ENCODE measurements around the gene KCNH1. TPM values are rescaled to one million over a fixed set of nuclear protein-coding genes. Genes with fewer than 3 reads are reported as not detected.

KCNH1 gene
- total RNA-seq, 1 donor from 2014 or later = not detected

DNA sequence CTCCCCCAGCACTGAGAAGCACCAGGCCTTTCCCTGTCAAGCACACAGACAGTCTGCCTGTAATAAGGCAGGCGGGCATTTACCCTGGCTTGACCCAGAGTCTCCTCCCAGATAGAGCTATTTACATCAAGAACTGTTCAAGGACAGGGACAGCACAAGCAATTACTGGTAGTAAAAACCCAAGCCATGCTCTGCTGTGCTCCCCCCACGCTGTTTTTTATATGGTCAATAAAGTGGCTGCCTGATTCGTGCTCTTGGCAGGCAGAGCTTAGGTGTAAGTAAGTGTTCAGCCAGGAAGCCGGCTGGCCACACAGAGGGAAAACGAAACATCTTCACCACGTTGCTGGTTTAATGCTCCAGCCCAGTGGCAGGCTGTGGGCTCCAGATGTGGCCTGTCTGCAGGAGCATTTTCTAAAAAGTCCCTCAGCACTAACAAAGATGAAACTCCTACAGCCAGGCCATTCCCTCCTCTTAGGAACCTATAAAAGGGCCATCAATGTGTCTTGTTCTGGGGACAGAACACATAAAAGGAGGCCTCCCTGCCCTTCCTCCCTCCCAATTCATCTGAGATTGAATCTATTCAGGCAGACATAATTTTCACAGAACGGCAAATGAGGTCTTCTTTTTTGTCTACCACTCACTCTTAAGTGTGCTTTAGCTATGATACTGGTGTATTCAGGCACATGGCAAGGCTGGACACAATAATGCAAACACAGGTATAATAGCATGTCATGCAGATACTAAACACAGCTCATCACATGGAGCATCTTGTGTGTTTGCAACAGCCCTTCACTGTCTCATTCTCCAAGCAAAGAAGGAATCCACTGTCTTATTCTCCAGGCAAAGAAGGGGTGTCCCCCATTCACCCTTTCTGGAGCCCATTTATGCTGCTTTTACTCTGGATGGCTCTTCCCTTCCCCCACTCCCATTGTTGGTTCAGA, 426.4 kb downstream of the KCNH1 start:
- no peaks in the 10 kb centered on the region for H3K9me3 Mint-ChIP-seq
- H3K36me3 Mint-ChIP-seq (ENCODE audit: low read depth) = no peaks in the 10 kb centered on the region
- DNase-seq = no peak
- no peaks in the 10 kb centered on the region for H3K27me3 Mint-ChIP-seq
- H3K4me1 Mint-ChIP-seq = no peaks in the 10 kb centered on the region
- intact Hi-C loops (cut with micrococcal nuclease) = no loop called here
- no peak overlapping the region for H3K27ac Mint-ChIP-seq
- H3K4me3 Mint-ChIP-seq = no peak overlapping the region

DNA sequence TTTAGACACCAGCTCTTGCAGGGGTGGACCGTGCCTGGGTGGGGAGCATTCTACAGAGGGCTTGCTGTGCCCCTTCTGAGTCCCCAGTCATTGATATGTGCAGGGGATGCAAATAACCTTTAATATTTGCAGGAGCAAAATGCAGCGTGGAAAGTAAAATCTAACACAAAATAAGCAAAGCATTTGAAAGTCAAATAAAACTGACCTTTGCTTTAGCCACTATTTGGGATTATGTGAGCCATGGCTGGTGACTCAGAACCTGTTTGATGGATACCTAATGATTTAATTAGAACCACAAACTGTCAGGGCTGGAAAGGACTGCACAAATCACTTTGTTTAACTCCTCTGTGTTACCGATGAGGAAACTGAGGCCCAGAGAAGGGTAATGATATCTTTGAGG, 427.7 kb downstream of the KCNH1 start:
- no peaks in the 10 kb centered on the region for H3K4me1 Mint-ChIP-seq
- intact Hi-C loops (cut with micrococcal nuclease) = no loop called here
- no peak overlapping the region for H3K4me3 Mint-ChIP-seq
- no peak overlapping the region for H3K27ac Mint-ChIP-seq
- DNase-seq = no peak
- H3K36me3 Mint-ChIP-seq (ENCODE audit: low read depth) = no peaks in the 10 kb centered on the region
- H3K9me3 Mint-ChIP-seq = no peaks in the 10 kb centered on the region
- peaks cover 2% of the 10 kb centered on the region for H3K27me3 Mint-ChIP-seq

GRCh38 chr1:210705086-210705485, 428.9 kb downstream of the KCNH1 start:
- intact Hi-C loops (cut with micrococcal nuclease) = no loop called here
- Mint-ChIP-seq H3K27me3 (peaks cover 2% of the 10 kb centered on the region), H3K27ac (no peak overlapping the region)

GRCh38 chr1:210703593-210703992, 430.4 kb downstream of the KCNH1 start:
- DNase-seq = no peak
- Mint-ChIP-seq H3K27me3 (peaks cover 2% of the 10 kb centered on the region), H3K4me1 (no peaks in the 10 kb centered on the region), H3K27ac (no peak overlapping the region), H3K9me3 (no peaks in the 10 kb centered on the region), H3K4me3 (no peak overlapping the region), H3K36me3 (ENCODE audit: low read depth) (no peaks in the 10 kb centered on the region)
- intact Hi-C loops (cut with micrococcal nuclease) = no loop called here

More at GRCh38 chr1:210705086-210705485, 428.9 kb downstream of the KCNH1 start:
- Mint-ChIP-seq H3K4me3 (no peak overlapping the region), H3K4me1 (no peaks in the 10 kb centered on the region), H3K9me3 (no peaks in the 10 kb centered on the region), H3K36me3 (ENCODE audit: low read depth) (no peaks in the 10 kb centered on the region)
- DNase-seq = no peak

GRCh38 chr1:210702506-210702905, 431.4 kb downstream of the KCNH1 start:
- no peaks in the 10 kb centered on the region for H3K4me1 Mint-ChIP-seq
- peaks cover 2% of the 10 kb centered on the region for H3K27me3 Mint-ChIP-seq
- no peaks in the 10 kb centered on the region for H3K9me3 Mint-ChIP-seq
- H3K4me3 Mint-ChIP-seq = no peak overlapping the region
- DNase-seq = no peak
- intact Hi-C loops (cut with micrococcal nuclease) = no loop called here
- H3K27ac Mint-ChIP-seq = no peak overlapping the region
- H3K36me3 Mint-ChIP-seq (ENCODE audit: low read depth) = no peaks in the 10 kb centered on the region

DNA sequence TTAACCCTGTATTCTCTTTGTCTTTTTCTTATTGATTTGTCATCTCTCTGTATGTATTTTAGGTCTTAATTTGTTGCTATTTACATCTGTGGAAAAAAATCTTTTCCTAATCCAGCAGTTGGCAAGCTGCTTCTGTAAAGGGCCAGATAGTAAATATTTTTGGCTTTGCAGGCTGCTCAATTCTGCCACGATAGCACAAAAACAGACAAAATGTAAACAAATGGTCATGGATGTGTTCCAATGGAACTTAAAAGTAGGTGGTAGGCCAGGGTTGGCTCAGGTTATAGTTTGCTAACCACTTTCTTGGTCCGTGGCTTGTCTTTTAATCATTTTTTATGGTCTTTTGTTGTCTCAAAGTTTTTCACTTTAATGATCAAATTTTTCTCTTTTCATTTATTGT, 433.4 kb downstream of the KCNH1 start:
- intact Hi-C loops (cut with micrococcal nuclease) = no loop called here
- peaks cover 2% of the 10 kb centered on the region for H3K4me1 Mint-ChIP-seq
- H3K27me3 Mint-ChIP-seq = peaks cover 2% of the 10 kb centered on the region

DNA sequence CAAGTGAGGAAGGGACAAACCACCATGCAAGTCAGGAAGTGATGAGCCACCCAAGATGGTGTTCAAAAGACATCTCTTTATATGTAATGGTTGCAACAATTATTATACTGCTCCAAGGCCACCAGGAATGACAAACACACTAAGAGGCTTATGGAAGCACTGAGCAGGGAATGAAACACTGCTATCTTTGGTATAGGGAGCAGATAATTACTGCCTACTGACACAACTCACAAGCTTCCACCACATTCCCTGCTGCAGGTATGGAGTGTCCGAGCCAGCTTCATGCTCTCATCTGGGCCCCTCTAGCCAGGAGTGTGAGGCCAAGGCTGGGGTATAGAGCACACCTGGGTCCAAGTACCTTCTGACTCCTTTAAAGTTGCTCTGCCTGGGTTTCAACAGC, 433.9 kb downstream of the KCNH1 start:
- H3K27ac Mint-ChIP-seq = no peak overlapping the region
- no peak for DNase-seq
- H3K27me3 Mint-ChIP-seq = peaks cover 2% of the 10 kb centered on the region
- H3K4me1 Mint-ChIP-seq = peaks cover 2% of the 10 kb centered on the region
- H3K9me3 Mint-ChIP-seq = no peaks in the 10 kb centered on the region
- no peaks in the 10 kb centered on the region for H3K36me3 Mint-ChIP-seq (ENCODE audit: low read depth)
- intact Hi-C loops (cut with micrococcal nuclease) = no loop called here
- no peak overlapping the region for H3K4me3 Mint-ChIP-seq

More for the DNA sequence above, 433.4 kb downstream of the KCNH1 start:
- H3K27ac Mint-ChIP-seq = no peak overlapping the region
- H3K4me3 Mint-ChIP-seq = no peak overlapping the region
- no peaks in the 10 kb centered on the region for H3K9me3 Mint-ChIP-seq
- no peaks in the 10 kb centered on the region for H3K36me3 Mint-ChIP-seq (ENCODE audit: low read depth)
- no peak for DNase-seq

- Mint-ChIP-seq H3K9me3 (no peaks in the 10 kb centered on the region), H3K27ac (no peak overlapping the region), H3K36me3 (ENCODE audit: low read depth) (no peaks in the 10 kb centered on the region), H3K4me1 (peaks cover 2% of the 10 kb centered on the region), H3K27me3 (peaks cover 2% of the 10 kb centered on the region), H3K4me3 (no peak overlapping the region)
- DNase-seq = no peak
- intact Hi-C loops (cut with micrococcal nuclease) = no loop called here
Measured at GRCh38 chr1:210698661-210699060, 435.3 kb downstream of the KCNH1 start.

DNA sequence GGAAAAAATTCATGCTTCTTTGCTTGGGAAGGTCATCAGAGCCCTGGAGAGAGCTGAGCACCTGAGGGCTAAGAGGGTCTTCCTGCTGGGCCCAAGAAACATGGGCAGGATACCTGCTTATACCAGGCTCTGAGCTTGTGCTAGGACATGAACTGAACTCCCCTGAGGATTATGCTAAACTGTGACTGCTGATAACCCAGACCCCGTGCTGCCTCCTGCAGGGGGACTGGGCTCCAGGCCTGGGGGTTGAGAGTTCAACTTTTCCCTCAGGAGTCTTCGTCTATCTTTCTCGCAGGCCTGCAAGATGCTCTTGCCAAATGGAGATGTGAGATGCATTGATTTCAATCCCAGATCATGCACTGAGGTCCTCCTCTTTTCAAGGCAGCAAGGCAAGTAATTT, 436.8 kb downstream of the KCNH1 start:
- peaks cover under 1% of the 10 kb centered on the region for H3K27me3 Mint-ChIP-seq
- no peak overlapping the region for H3K27ac Mint-ChIP-seq
- H3K4me1 Mint-ChIP-seq = peaks cover 7% of the 10 kb centered on the region
- intact Hi-C loops (cut with micrococcal nuclease) = no loop called here
- H3K36me3 Mint-ChIP-seq (ENCODE audit: low read depth) = no peaks in the 10 kb centered on the region
- DNase-seq = no peak
- H3K9me3 Mint-ChIP-seq = no peaks in the 10 kb centered on the region
- no peak overlapping the region for H3K4me3 Mint-ChIP-seq

- intact Hi-C loops (cut with micrococcal nuclease) = no loop called here
- H3K9me3 Mint-ChIP-seq = no peaks in the 10 kb centered on the region
Measured at GRCh38 chr1:210696709-210697108, 437.2 kb downstream of the KCNH1 start.

DNA sequence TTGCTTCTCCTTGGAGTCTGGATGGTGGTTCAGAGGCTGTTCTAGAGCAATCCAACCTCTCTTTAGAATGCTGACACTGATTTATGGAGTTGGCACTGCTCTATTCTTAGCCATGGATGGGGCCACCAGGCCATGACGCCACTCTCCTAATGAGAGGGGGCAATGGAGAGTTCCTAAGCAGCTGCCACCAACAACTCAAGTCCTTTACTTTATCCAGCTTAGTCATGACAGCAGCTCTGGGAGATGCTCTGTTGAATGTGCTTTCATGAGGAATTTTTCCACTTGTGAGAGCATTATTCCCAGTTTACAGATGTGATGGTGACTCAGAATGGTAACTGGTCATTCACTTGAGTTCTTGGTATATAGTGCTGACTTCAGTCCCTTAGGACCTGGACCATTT, 438.9 kb downstream of the KCNH1 start:
- DNase-seq = no peak
- intact Hi-C loops (cut with micrococcal nuclease) = no loop called here
- no peaks in the 10 kb centered on the region for H3K36me3 Mint-ChIP-seq (ENCODE audit: low read depth)
- H3K27me3 Mint-ChIP-seq = no peaks in the 10 kb centered on the region
- no peak overlapping the region for H3K4me3 Mint-ChIP-seq
- H3K9me3 Mint-ChIP-seq = no peaks in the 10 kb centered on the region
- H3K27ac Mint-ChIP-seq = no peak overlapping the region
- H3K4me1 Mint-ChIP-seq = peaks cover 7% of the 10 kb centered on the region

More at GRCh38 chr1:210696709-210697108, 437.2 kb downstream of the KCNH1 start:
- H3K4me1 Mint-ChIP-seq = peaks cover 7% of the 10 kb centered on the region
- H3K4me3 Mint-ChIP-seq = no peak overlapping the region
- no peaks in the 10 kb centered on the region for H3K36me3 Mint-ChIP-seq (ENCODE audit: low read depth)
- H3K27me3 Mint-ChIP-seq = no peaks in the 10 kb centered on the region
- no peak overlapping the region for H3K27ac Mint-ChIP-seq
- DNase-seq = no peak

DNA sequence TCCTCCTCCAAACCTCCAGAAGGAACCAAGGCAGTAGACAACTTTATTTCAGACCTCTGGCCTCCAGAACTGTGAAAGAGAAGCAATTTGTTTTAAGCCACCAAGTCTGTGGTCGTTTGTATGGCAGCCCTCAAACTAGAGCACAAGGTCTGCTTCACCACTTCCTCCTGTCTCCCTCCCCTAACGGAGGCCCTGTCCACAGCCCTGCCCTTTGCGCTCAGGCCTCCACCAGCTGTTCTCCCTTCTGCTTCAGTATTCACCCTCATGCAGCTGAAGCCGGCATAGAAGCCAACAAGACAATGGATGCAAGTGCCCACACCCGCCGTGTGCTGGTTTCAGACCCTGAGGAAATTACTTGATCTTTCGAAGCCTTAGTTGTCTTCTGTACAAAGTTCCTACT, 441.2 kb downstream of the KCNH1 start:
- no peak overlapping the region for H3K4me3 Mint-ChIP-seq
- peaks cover 7% of the 10 kb centered on the region for H3K4me1 Mint-ChIP-seq
- no peaks in the 10 kb centered on the region for H3K36me3 Mint-ChIP-seq (ENCODE audit: low read depth)
- no peak overlapping the region for H3K27ac Mint-ChIP-seq
- DNase-seq = no peak
- H3K9me3 Mint-ChIP-seq = no peaks in the 10 kb centered on the region
- intact Hi-C loops (cut with micrococcal nuclease) = no loop called here
- H3K27me3 Mint-ChIP-seq = no peaks in the 10 kb centered on the region

GRCh38 chr1:210691039-210691610, 442.8 kb downstream of the KCNH1 start:
- intact Hi-C loops (cut with micrococcal nuclease) = no loop called here
- H3K9me3 Mint-ChIP-seq = no peaks in the 10 kb centered on the region
- H3K4me1 Mint-ChIP-seq = peaks cover 5% of the 10 kb centered on the region
- no peaks in the 10 kb centered on the region for H3K36me3 Mint-ChIP-seq (ENCODE audit: low read depth)
- no peak for DNase-seq
- H3K27me3 Mint-ChIP-seq = no peaks in the 10 kb centered on the region
- no peak overlapping the region for H3K4me3 Mint-ChIP-seq
- H3K27ac Mint-ChIP-seq = no peak overlapping the region

DNA sequence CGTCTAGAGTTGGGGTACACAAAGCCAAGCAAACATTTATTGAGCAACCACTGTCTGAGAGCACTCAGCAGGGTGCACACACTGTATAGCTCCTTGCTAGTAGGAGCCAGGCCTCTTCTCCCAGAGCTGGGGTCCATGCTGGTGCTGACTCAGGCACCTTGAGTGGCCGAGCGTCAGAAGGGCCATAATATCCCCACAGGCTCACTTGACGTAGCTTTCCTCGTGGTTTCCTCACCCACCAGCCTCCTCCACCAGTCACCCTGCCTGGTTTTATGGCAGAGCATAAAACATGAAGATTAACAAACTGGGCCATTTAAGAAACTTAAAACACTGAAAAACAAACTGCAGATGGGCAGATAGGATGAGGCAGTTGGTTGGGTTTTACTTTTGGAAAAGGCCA, 443.7 kb downstream of the KCNH1 start:
- H3K36me3 Mint-ChIP-seq (ENCODE audit: low read depth) = no peaks in the 10 kb centered on the region
- H3K4me1 Mint-ChIP-seq = peaks cover 5% of the 10 kb centered on the region
- intact Hi-C loops (cut with micrococcal nuclease) = no loop called here
- H3K9me3 Mint-ChIP-seq = no peaks in the 10 kb centered on the region
- H3K27me3 Mint-ChIP-seq = no peaks in the 10 kb centered on the region
- no peak overlapping the region for H3K27ac Mint-ChIP-seq
- DNase-seq = no peak
- H3K4me3 Mint-ChIP-seq = no peak overlapping the region

Data from activated CD4-positive, alpha-beta T cell treated with anti-CD3 and anti-CD28 coated beads, Interleukin-2, amount 10 ng/mL, durations not matched to agents 24 days and 14 days (primary cell).